H1 (cell line): ENCODE data around the gene MAPK8IP1. TPM values are rescaled to one million over a fixed set of nuclear protein-coding genes. Genes with fewer than 3 reads are reported as not detected.

Source experiments
- CTCF ChIA-PET: fragments of 300-600 bp; sonication (Branson Sonifier 250); formaldehyde crosslinking; loops from one replicate; lab custom pipeline; 2021; ENCODE audit not compliant: partially characterized antibody; lab: Charles Lee
- POLR2A ChIA-PET: fragments of 300-600 bp; sonication (Branson Sonifier 250); formaldehyde crosslinking; loops from one replicate; lab custom pipeline; 2021; ENCODE audit warnings: inconsistent platforms; ENCODE audit not compliant: partially characterized antibody; lab: Charles Lee
- DNase-seq, 2 experiments: peaks; one replicate each; pipeline versions ENCODE4 v3.0.0 to v3.0.0-alpha.2; 2010 to 2022; ENCODE audit warnings: low spot score in 2 of 2, low read depth in 1 of 2, mixed read lengths in 1 of 2
- FAIRE-seq: peaks from 2 replicates; lab custom pipeline; 2011; peaks lifted over from hg19 to GRCh38; lab: Jason Lieb, UNC
- H2AFZ ChIP-seq: 2 replicates; pipeline ENCODE4 v1.8.1; 2012; ENCODE audit warnings: low read length, inconsistent platforms
- H2AK5ac ChIP-seq: 2 replicates; pipeline ENCODE4 v1.6.1; 2013; ENCODE audit warnings: low read depth, low read length
- H2BK120ac ChIP-seq: replicated peaks from 2 replicates; pipeline ENCODE3; 2013; ENCODE audit warnings: low read depth, low read length, inconsistent platforms
- H2BK12ac ChIP-seq: 2 replicates; pipeline ENCODE4 v1.6.1; 2013; ENCODE audit warnings: low read depth, low read length
- H2BK15ac ChIP-seq: 2 replicates; pipeline ENCODE4 v1.6.1; 2013; ENCODE audit warnings: low read length
- H2BK20ac ChIP-seq: 2 replicates; pipeline ENCODE4 v1.6.1; 2013; ENCODE audit warnings: low read length
- H2BK5ac ChIP-seq: 2 replicates; pipeline ENCODE4 v1.6.1; 2013; ENCODE audit warnings: low read depth, low read length
- H3K14ac ChIP-seq: 2 replicates; pipeline ENCODE4 v1.6.1; 2013; ENCODE audit warnings: inconsistent platforms; ENCODE audit not compliant: insufficient read length
- H3K18ac ChIP-seq: 2 replicates; pipeline ENCODE4 v1.6.1; 2013; ENCODE audit warnings: low read length; ENCODE audit errors: extremely low read depth
- H3K23ac ChIP-seq: 2 replicates; pipeline ENCODE4 v1.6.1; 2013; ENCODE audit warnings: inconsistent platforms; ENCODE audit not compliant: insufficient read length
- H3K23me2 ChIP-seq: 2 replicates; pipeline ENCODE4 v1.6.1; 2013; ENCODE audit warnings: low read depth, low read length
- H3K27ac ChIP-seq: 2 replicates; pipeline ENCODE4 v1.6.1; 2011; ENCODE audit warnings: low read depth, low read length, inconsistent platforms
- H3K27me3 ChIP-seq, 4 experiments: replicated peaks in 1 of 4; 1 replicate in 1 of 4; 2 replicates in 3 of 4; pipeline versions ENCODE4 v1.6.1 to v1.8.1; 2011 to 2013; ENCODE audit warnings: low read length in 3 of 4, mild to moderate bottlenecking in 3 of 4, inconsistent platforms in 2 of 4, mixed read lengths in 2 of 4, moderate library complexity in 1 of 4; ENCODE audit not compliant: control insufficient read depth in 3 of 4, insufficient read depth in 3 of 4; ENCODE audit errors: extremely low read depth in 1 of 4
- H3K36me3 ChIP-seq, 4 experiments: 2 replicates each; pipeline versions ENCODE4 v1.6.1 to v1.8.1; 2011 to 2013; ENCODE audit warnings: mild to moderate bottlenecking in 4 of 4, low read length in 3 of 4, moderate library complexity in 2 of 4, control low read depth in 1 of 4, inconsistent platforms in 1 of 4; ENCODE audit not compliant: insufficient read depth in 4 of 4, control insufficient read depth in 2 of 4
- H3K4ac ChIP-seq: replicated peaks from 2 replicates; pipeline ENCODE3; 2013; ENCODE audit warnings: low read length, low read depth, mixed read lengths, inconsistent platforms; ENCODE audit not compliant: insufficient read length
- H3K4me1 ChIP-seq, 4 experiments: replicated peaks in 1 of 4; 1 replicate in 1 of 4; 2 replicates in 3 of 4; pipeline versions ENCODE4 v1.6.1 to v1.8.1; 2011 to 2013; ENCODE audit warnings: low read length in 3 of 4, inconsistent platforms in 2 of 4, mixed read lengths in 1 of 4; ENCODE audit not compliant: insufficient read depth in 4 of 4, control insufficient read depth in 3 of 4
- H3K4me2 ChIP-seq, 2 experiments: 2 replicates each; pipeline versions ENCODE4 v1.6.1 to v1.8.1; 2011 to 2013; ENCODE audit warnings: low read depth in 2 of 2, low read length in 2 of 2, control low read depth in 1 of 2, inconsistent platforms in 1 of 2, mild to moderate bottlenecking in 1 of 2; ENCODE audit not compliant: insufficient read depth in 1 of 2
- H3K4me3 ChIP-seq, 4 experiments: fragments of 200-600, 300-600 bp in 1 of 4; sonication (generic), shearing (Covaris generic), sonication (Bioruptor Twin) in 1 of 4; 2 replicates each; pipeline versions ENCODE4 v1.5.1 to v1.8.1; 2011 to 2016; ENCODE audit warnings: low read length in 4 of 4, low read depth in 3 of 4, control low read depth in 2 of 4, inconsistent platforms in 2 of 4, mild to moderate bottlenecking in 2 of 4, mixed read lengths in 1 of 4, moderate library complexity in 1 of 4; ENCODE audit not compliant: insufficient read depth in 2 of 4; ENCODE audit errors: extremely low read depth in 1 of 4
- H3K56ac ChIP-seq: replicated peaks from 2 replicates; pipeline ENCODE3; 2013; ENCODE audit warnings: low read depth, mild to moderate bottlenecking, mixed read lengths, low read length, inconsistent platforms; ENCODE audit not compliant: insufficient read length
- H3K79me1 ChIP-seq: 2 replicates; pipeline ENCODE4 v1.6.1; 2013; ENCODE audit warnings: low read depth, low read length, control low read depth
- H3K79me2 ChIP-seq, 2 experiments: 2 replicates each; pipeline versions ENCODE4 v1.6.1 to v1.8.1; 2012 to 2013; ENCODE audit warnings: low read length in 2 of 2, mild to moderate bottlenecking in 2 of 2, inconsistent platforms in 1 of 2; ENCODE audit not compliant: insufficient read depth in 2 of 2, control insufficient read depth in 1 of 2
- H3K9ac ChIP-seq, 4 experiments: replicated peaks in 1 of 4; 1 replicate in 1 of 4; 2 replicates in 3 of 4; pipeline versions ENCODE4 v1.6.1 to v1.8.1; 2011 to 2013; ENCODE audit warnings: low read depth in 3 of 4, low read length in 3 of 4, control low read depth in 2 of 4, mild to moderate bottlenecking in 2 of 4, moderate library complexity in 2 of 4, inconsistent platforms in 1 of 4; ENCODE audit errors: extremely low read depth in 1 of 4
- H3K9me3 ChIP-seq, 2 experiments: 2 replicates each; pipeline versions ENCODE4 v1.6.1 to v1.8.1; 2012 to 2013; ENCODE audit warnings: mild to moderate bottlenecking in 2 of 2, moderate library complexity in 2 of 2, control low read depth in 1 of 2, inconsistent platforms in 1 of 2, low read depth in 1 of 2, low read length in 1 of 2, mixed read lengths in 1 of 2; ENCODE audit not compliant: insufficient read depth in 2 of 2
- H4K20me1 ChIP-seq, 2 experiments: replicated peaks in 1 of 2; 2 replicates each; pipeline versions ENCODE3 to v1.8.1; 2011 to 2013; ENCODE audit warnings: inconsistent platforms in 2 of 2, low read length in 2 of 2, mild to moderate bottlenecking in 1 of 2; ENCODE audit not compliant: insufficient read depth in 2 of 2, control insufficient read depth in 1 of 2
- H4K5ac ChIP-seq: 2 replicates; pipeline ENCODE4 v1.6.1; 2013; ENCODE audit warnings: low read length, low read depth, mixed read lengths, inconsistent platforms; ENCODE audit not compliant: insufficient read length
- H4K8ac ChIP-seq: 2 replicates; pipeline ENCODE4 v1.8.0; 2013; ENCODE audit warnings: mild to moderate bottlenecking, moderate library complexity, low read length, inconsistent platforms; ENCODE audit not compliant: insufficient read depth; ENCODE audit errors: extremely low read depth
- H4K91ac ChIP-seq: replicated peaks from 2 replicates; pipeline ENCODE3; 2013; ENCODE audit warnings: low read length, mixed read lengths, inconsistent platforms; ENCODE audit not compliant: insufficient read length
- ATF3 ChIP-seq: IDR thresholded peaks from 2 replicates; pipeline ENCODE4 v1.6.1; 2011; ENCODE audit warnings: low read depth, mild to moderate bottlenecking, low read length; ENCODE audit not compliant: insufficient read depth
- BACH1 ChIP-seq: IDR thresholded peaks from 2 replicates; pipeline ENCODE4 v1.6.1; 2012; ENCODE audit warnings: low read length, improper control_type of control experiment
- BCL11A ChIP-seq, 2 experiments: IDR thresholded peaks; one replicate each; pipeline ENCODE4 v1.6.1; 2011; ENCODE audit warnings: low read depth in 2 of 2, low read length in 2 of 2, mild to moderate bottlenecking in 2 of 2
- CBX5 ChIP-seq: fragments of 300-800, 300-1000 bp; sonication (generic); IDR thresholded peaks from 2 replicates; pipeline ENCODE4 v1.7.1; 2016; ENCODE audit warnings: antibody characterized with exemption, low read length, low read depth
- EZH2 ChIP-seq: fragments of 200-600 bp; sonication (generic); IDR thresholded peaks from 2 replicates; pipeline ENCODE4 v1.7.1; 2012; ENCODE audit warnings: low read depth, mild to moderate bottlenecking, moderate library complexity, low read length, inconsistent platforms; ENCODE audit not compliant: severe bottlenecking
- GABPA ChIP-seq: IDR thresholded peaks from 2 replicates; pipeline ENCODE4 v1.6.1; 2011; ENCODE audit warnings: mild to moderate bottlenecking, low read length, moderate library complexity, borderline replicate concordance; ENCODE audit not compliant: insufficient read depth
- KDM1A ChIP-seq: fragments of 200-600, 300-600 bp; sonication (generic); IDR thresholded peaks from 2 replicates; pipeline ENCODE4 v1.7.1; 2016; ENCODE audit warnings: mild to moderate bottlenecking, low read length, borderline replicate concordance
- KDM5A ChIP-seq: fragments of 200-600 bp; IDR thresholded peaks from 2 replicates; pipeline ENCODE4 v1.7.1; 2012; ENCODE audit warnings: mild to moderate bottlenecking, low read length, inconsistent platforms, mixed read lengths
- NANOG ChIP-seq: IDR thresholded peaks from 2 replicates; pipeline ENCODE4 v1.6.1; 2011; ENCODE audit warnings: low read length, low read depth, mild to moderate bottlenecking, inconsistent platforms; ENCODE audit not compliant: insufficient read depth, poor library complexity, severe bottlenecking
- POU5F1 ChIP-seq: IDR thresholded peaks from 2 replicates; pipeline ENCODE4 v1.6.1; 2011; ENCODE audit warnings: low read depth, mild to moderate bottlenecking, low read length, moderate library complexity
- RNF2 ChIP-seq: fragments of 200-900, 300-1000 bp; sonication (generic); IDR thresholded peaks from 2 replicates; pipeline ENCODE4 v1.7.1; 2016; ENCODE audit warnings: borderline replicate concordance, low read depth, mild to moderate bottlenecking, antibody characterized with exemption, low read length; ENCODE audit not compliant: poor library complexity, severe bottlenecking; ENCODE audit errors: missing control alignments
- SIRT6 ChIP-seq: IDR thresholded peaks from one replicate; pipeline ENCODE4 v1.7.1; 2012; ENCODE audit warnings: low read length, inconsistent platforms
- SIX5 ChIP-seq: IDR thresholded peaks from 2 replicates; pipeline ENCODE4 v1.6.1; 2011; ENCODE audit warnings: mild to moderate bottlenecking, low read depth, low read length
- TEAD4 ChIP-seq: IDR thresholded peaks from 2 replicates; pipeline ENCODE4 v1.6.1; 2012; ENCODE audit warnings: low read depth, low read length, inconsistent platforms, mixed read lengths
- WGBS, 2 experiments: shearing (Covaris generic) in 1 of 2; methylation state at CpG; one replicate each; pipeline versions ENCODE4 v1.1.6 to v1.1.7; 2013 to 2015; ENCODE audit warnings: low lambda C conversion rate in 2 of 2, mixed read lengths in 2 of 2, inconsistent platforms in 1 of 2, low coverage in 1 of 2, missing lambda C conversion rate in 1 of 2; ENCODE audit not compliant: insufficient replicate concordance in 2 of 2, insufficient coverage in 1 of 2, insufficient read length in 1 of 2; ENCODE audit errors: extremely low coverage in 1 of 2, missing lambda C conversion rate in 1 of 2; 5-methylcytosine and 5-hydroxymethylcytosine counted together
- polyA plus RNA-seq, 7 experiments: library from polyadenylated mRNA; depleted of rRNA in 3 of 7; stranded (reverse) in 5 of 7; unstranded in 2 of 7; fragments of >200 nt in 5 of 7; fragments of 200-250 nt in 2 of 7; gene quantifications; 1 replicate in 5 of 7; 2 replicates in 1 of 7; 4 replicates in 1 of 7; pipeline versions ENCODE4 v1.2.1 to v1.2.3, GENCODE V29; 2011 to 2013; ENCODE audit warnings: missing spikeins in 2 of 7, mixed read lengths in 2 of 7
- total RNA-seq: library from RNA; stranded (reverse); fragmentation: NEBNext Ultra II Directional; extraction: Animal tissue kit (Norgen Biotek cat#: 25700); gene quantifications from 2 replicates; pipeline ENCODE4 v1.2.1, GENCODE V29; 2021

Gene MAPK8IP1
- total and polyA plus RNA-seq, 2 of the 8 experiments (the other 6 are each of a cell fraction or from before 2014, with no cell fraction given): 32.4 to 40.1 TPM

GRCh38 chr11:45949992-45950407, 64.5 kb downstream of the MAPK8IP1 start:
- 100% methylated on average over 1 of the region's 1 CpG; no CpG with 5 or more reads in 1 of the 2 experiments for whole genome bisulfite sequencing, 2 experiments
- Histone ChIP-seq H2BK5ac (no peak overlapping the region), H2AK5ac (no peak overlapping the region), H3K56ac (no peak overlapping the region), H3K14ac (no peak overlapping the region), H3K79me2 (no peaks in the 10 kb centered on the region), H3K36me3 (peaks cover 0 to 41% (median 28%) of the 10 kb centered on the region in 4 experiments), H3K79me1 (no peaks in the 10 kb centered on the region), H4K91ac (no peak overlapping the region), H4K8ac (no peak overlapping the region), H2BK120ac (no peak overlapping the region), H3K18ac (no peak overlapping the region), H3K23ac (no peak overlapping the region), H3K9ac (no peak overlapping the region), H3K4me3 (no peak overlapping the region), H2AFZ (no peak overlapping the region), H3K4me2 (no peak overlapping the region), H3K4me1 (no peaks in the 10 kb centered on the region), H2BK15ac (no peak overlapping the region), H2BK12ac (no peak overlapping the region), H3K9me3 (no peaks in the 10 kb centered on the region), H4K5ac (no peak overlapping the region), H4K20me1 (no peaks in the 10 kb centered on the region), H3K23me2 (no peaks in the 10 kb centered on the region), H3K27me3 (no peaks in the 10 kb centered on the region), H3K27ac (no peak overlapping the region), H3K4ac (no peak overlapping the region), H2BK20ac (no peak overlapping the region)
- no peak for DNase-seq
- ChIA-PET CTCF (interaction anchor here (1.6 to 3.6 kb wide), 3 partner anchors 16 to 77 kb away, joined by 5 to 18 read pairs (median 6); no protein-coding TSS in a partner anchor), POLR2A (interaction anchor here (1.0 to 1.5 kb wide), 2 partner anchors 14 to 27 kb away, joined by 3 to 4 read pairs; partner anchors contain the start of gene LARGE2)
- FAIRE-seq: no peak
- TF ChIP-seq POU5F1 (no peak), TEAD4 (no peak), RNF2 (no peak), NANOG (no peak), ATF3 (no peak), BCL11A (IDR thresholded peaks at IDR 0.05; ENCODE audit: low read depth in 2 of 2, low read length in 2 of 2) (no peak), EZH2 (no peak), KDM5A (no peak), CBX5 (no peak), GABPA (no peak), BACH1 (no peak), SIX5 (no peak), KDM1A (no peak), SIRT6 (no peak)
